Astrocyte (in vitro differentiated cells and primary cell): ENCODE measurements around the gene DNAL4. TPM values are rescaled to one million over a fixed set of nuclear protein-coding genes. Genes with fewer than 3 reads are reported as not detected.

Experiments
- DNase-seq: peaks from one replicate; pipeline ENCODE4 v3.0.0-alpha.2; 2010; ENCODE audit warnings: low read depth
- FAIRE-seq: peaks from 2 replicates; lab custom pipeline; 2011; peaks lifted over from hg19 to GRCh38; lab: Jason Lieb, UNC
- H2AFZ ChIP-seq: 2 replicates; pipeline ENCODE4 v1.6.0; 2012; ENCODE audit warnings: low read depth, low read length, inconsistent platforms
- H3K27ac ChIP-seq: 2 replicates; pipeline ENCODE4 v1.5.1; 2011; ENCODE audit warnings: low read depth, low read length, inconsistent platforms
- H3K27me3 ChIP-seq: 2 replicates; pipeline ENCODE4 v1.6.0; 2011; ENCODE audit warnings: low read length, inconsistent platforms; ENCODE audit not compliant: insufficient read depth
- H3K36me3 ChIP-seq: 2 replicates; pipeline ENCODE4 v1.5.1; 2011; ENCODE audit warnings: low read length, inconsistent platforms; ENCODE audit not compliant: insufficient read depth
- H3K4me1 ChIP-seq: 2 replicates; pipeline ENCODE4 v1.5.1; 2011; ENCODE audit warnings: low read length, inconsistent platforms; ENCODE audit not compliant: insufficient read depth
- H3K4me2 ChIP-seq: 2 replicates; pipeline ENCODE4 v1.6.0; 2012; ENCODE audit warnings: low read length, inconsistent platforms
- H3K4me3 ChIP-seq: 2 replicates; pipeline ENCODE4 v1.5.1; 2011; ENCODE audit warnings: low read depth, mild to moderate bottlenecking, low read length, inconsistent platforms; ENCODE audit not compliant: insufficient read depth
- H3K79me2 ChIP-seq: 2 replicates; pipeline ENCODE4 v1.6.0; 2012; ENCODE audit warnings: mild to moderate bottlenecking, low read length, inconsistent platforms; ENCODE audit not compliant: insufficient read depth
- H3K9ac ChIP-seq: 2 replicates; pipeline ENCODE4 v1.6.0; 2012; ENCODE audit warnings: mild to moderate bottlenecking, low read length, inconsistent platforms
- H3K9me3 ChIP-seq: 2 replicates; pipeline ENCODE4 v1.5.1; 2012; ENCODE audit warnings: low read depth, mild to moderate bottlenecking, low read length, inconsistent platforms; ENCODE audit not compliant: insufficient read depth
- H4K20me1 ChIP-seq: 2 replicates; pipeline ENCODE4 v1.6.0; 2012; ENCODE audit warnings: low read length, inconsistent platforms; ENCODE audit not compliant: insufficient read depth
- H3K27ac Mint-ChIP-seq: one replicate; pipeline ENCODE4 v1.8.0; 2021; ENCODE audit warnings: mild to moderate bottlenecking, mixed read lengths; ENCODE audit not compliant: unreplicated experiment
- H3K27me3 Mint-ChIP-seq: one replicate; pipeline ENCODE4 v1.8.0; 2021; ENCODE audit warnings: low read depth, mixed read lengths; ENCODE audit not compliant: unreplicated experiment
- H3K36me3 Mint-ChIP-seq: one replicate; pipeline ENCODE4 v1.8.0; 2021; ENCODE audit warnings: low read depth, mixed read lengths; ENCODE audit not compliant: unreplicated experiment
- H3K4me1 Mint-ChIP-seq: one replicate; pipeline ENCODE4 v1.8.0; 2021; ENCODE audit warnings: low read depth, mixed read lengths; ENCODE audit not compliant: unreplicated experiment
- H3K4me3 Mint-ChIP-seq: one replicate; pipeline ENCODE4 v1.8.0; 2021; ENCODE audit warnings: mild to moderate bottlenecking, moderate library complexity, mixed read lengths; ENCODE audit not compliant: unreplicated experiment
- H3K9me3 Mint-ChIP-seq: one replicate; pipeline ENCODE4 v1.8.0; 2021; ENCODE audit warnings: mild to moderate bottlenecking, mixed read lengths; ENCODE audit not compliant: unreplicated experiment
- CTCF ChIP-seq: IDR thresholded peaks from 2 replicates; pipeline ENCODE4 v1.5.1; 2011; ENCODE audit warnings: low read depth, mild to moderate bottlenecking, inconsistent platforms, low read length, moderate library complexity; ENCODE audit not compliant: insufficient read depth
- EZH2 ChIP-seq: IDR thresholded peaks from 2 replicates; pipeline ENCODE4 v1.6.1; 2012; ENCODE audit warnings: mild to moderate bottlenecking, low read length, inconsistent platforms; ENCODE audit not compliant: insufficient read depth
- total RNA-seq: library from RNA; stranded (reverse); gene quantifications from 2 replicates; pipeline ENCODE4 v1.2.1, GENCODE V29; 2021

DNAL4 gene
- total RNA-seq, 1 donor from 2014 or later, result 12.8 TPM

- Histone ChIP-seq H4K20me1 (no peaks in the 10 kb centered on the region), H3K4me1 (peaks cover 18% of the 10 kb centered on the region), H3K4me2 (peak overlapping the region; percentile 95), H3K27ac (peak overlapping the region; percentile 64), H3K27me3 (no peaks in the 10 kb centered on the region), H3K9ac (peak overlapping the region; percentile 79), H2AFZ (peak overlapping the region; percentile 71), H3K9me3 (no peaks in the 10 kb centered on the region), H3K36me3 (peaks cover 2% of the 10 kb centered on the region), H3K79me2 (peaks cover 17% of the 10 kb centered on the region), H3K4me3 (peak overlapping the region; percentile 76)
- no peaks in the 10 kb centered on the region for H3K9me3 Mint-ChIP-seq
- peaks cover 2% of the 10 kb centered on the region for H3K36me3 Mint-ChIP-seq
- H3K27ac Mint-ChIP-seq, result peak overlapping the region; percentile 54
- TF ChIP-seq CTCF, result no peak
- TF ChIP-seq EZH2, result no peak
- H3K4me3 Mint-ChIP-seq, result peak overlapping the region; percentile 87
- H3K27me3 Mint-ChIP-seq, result peaks cover 1% of the 10 kb centered on the region
- peaks cover 2% of the 10 kb centered on the region for H3K4me1 Mint-ChIP-seq
- FAIRE-seq (no peak), DNase-seq (peak; percentile 32)
Observed at GRCh38 chr22:38755155-38755910, 38.6 kb downstream of the DNAL4 start.

DNA sequence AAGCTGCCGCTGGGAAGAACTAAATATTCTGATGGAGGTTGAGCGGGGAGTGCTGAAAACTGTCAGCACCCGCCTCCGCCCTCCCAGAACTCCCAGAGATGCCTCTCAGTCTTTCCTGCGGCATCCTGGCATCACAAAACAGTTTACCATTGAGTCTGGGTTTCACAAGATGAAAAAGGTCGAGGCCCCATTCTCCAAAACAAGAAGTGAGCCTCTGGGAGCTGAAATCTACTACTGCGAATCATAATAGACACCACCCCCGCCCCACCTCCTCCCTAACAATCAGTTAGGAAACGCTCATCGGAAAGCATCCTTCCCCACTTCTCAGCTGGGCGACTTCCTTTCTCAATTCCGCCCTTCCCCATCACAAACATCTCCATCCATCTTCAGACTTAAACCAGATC lies 39.2 kb downstream of the DNAL4 start:
- Mint-ChIP-seq H3K36me3 (peaks cover 5% of the 10 kb centered on the region), H3K9me3 (no peaks in the 10 kb centered on the region), H3K27ac (peak overlapping the region; percentile 54), H3K27me3 (peaks cover 1% of the 10 kb centered on the region), H3K4me3 (peak overlapping the region; percentile 87), H3K4me1 (peaks cover 1% of the 10 kb centered on the region)
- FAIRE-seq (no peak), DNase-seq (no peak)
- no peaks in the 10 kb centered on the region for H3K27me3 ChIP-seq
- peak overlapping the region; percentile 95 for H3K4me2 ChIP-seq
- TF ChIP-seq CTCF (no peak), EZH2 (no peak)
- H3K79me2 ChIP-seq, result peaks cover 17% of the 10 kb centered on the region
- H3K9me3 ChIP-seq, result no peaks in the 10 kb centered on the region
- peak overlapping the region; percentile 71 for H2AFZ ChIP-seq
- peak overlapping the region; percentile 64 for H3K27ac ChIP-seq
- peak overlapping the region; percentile 79 for H3K9ac ChIP-seq
- H3K36me3 ChIP-seq, result peaks cover 5% of the 10 kb centered on the region
- no peaks in the 10 kb centered on the region for H4K20me1 ChIP-seq
- peak overlapping the region; percentile 76 for H3K4me3 ChIP-seq
- peaks cover 18% of the 10 kb centered on the region for H3K4me1 ChIP-seq
